Measurements from ENCODE around the gene VAMP8.
A peak's percentile ranks its signal among the peaks of the same experiment; 100 is the strongest.
"Not testable (repeated sequence)": the region's sequence is repeated elsewhere in the genome, so short reads cannot be mapped to it uniquely, and the experiment has no call there.

VAMP8 gene

DNA sequence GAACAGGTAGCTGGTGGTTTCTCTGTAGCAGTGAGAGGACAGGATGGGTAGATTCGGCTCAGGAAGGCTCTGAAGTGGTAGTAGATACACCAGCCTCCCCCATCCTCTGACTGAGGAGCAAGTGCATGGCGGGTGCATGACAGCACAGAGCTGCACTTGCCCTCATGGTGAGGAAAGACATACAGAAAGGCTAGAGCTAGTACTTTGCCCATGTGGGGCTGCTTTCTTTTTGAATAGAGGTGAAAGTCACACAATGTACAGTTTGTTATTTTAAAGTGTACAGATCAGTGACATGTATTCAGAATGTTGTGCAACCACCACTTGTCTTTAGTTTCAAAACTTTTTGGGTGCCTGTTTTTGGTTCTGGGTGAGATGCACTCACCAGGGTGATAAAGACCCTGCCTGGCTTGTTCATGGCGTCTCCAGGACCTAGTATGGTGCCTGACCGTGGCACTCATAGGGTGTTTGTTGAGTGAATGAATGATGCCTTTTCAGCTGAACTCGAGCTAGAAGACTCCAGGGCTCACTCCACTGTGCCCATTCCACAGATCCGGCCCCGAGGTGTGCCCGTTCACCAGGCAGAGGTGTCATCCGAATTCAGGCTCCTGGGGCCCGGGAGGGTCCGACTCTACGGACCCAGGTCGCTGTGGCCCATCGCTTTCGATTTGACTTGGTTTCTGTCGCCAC lies 6.4 kb downstream of the VAMP8 start:
- no peak for DNase-seq

DNA sequence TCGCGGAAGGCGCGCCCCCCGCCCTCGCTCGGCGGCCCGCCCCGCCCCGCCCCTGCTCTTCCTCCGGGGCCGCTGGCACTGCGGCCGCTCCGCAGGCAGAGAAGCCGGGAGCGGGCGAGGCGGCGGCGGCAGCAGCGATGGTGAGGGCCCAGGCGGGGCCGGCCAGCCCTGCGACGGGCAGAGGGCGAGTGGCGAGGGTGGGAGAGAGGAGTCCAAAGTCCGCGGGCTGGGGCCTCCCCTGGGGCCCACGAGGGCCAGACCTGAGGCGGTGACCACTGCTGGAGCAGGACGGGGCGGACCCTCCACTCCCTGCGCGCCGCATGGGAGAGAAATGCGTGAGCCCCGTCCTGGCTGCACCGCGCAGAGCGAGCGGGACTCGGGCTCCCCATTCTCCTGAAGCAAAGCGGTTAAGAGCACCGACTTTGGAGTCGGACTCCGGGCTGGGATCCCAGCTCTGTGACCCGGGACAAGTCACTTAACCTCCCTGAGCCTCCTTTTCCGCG lies 7.0 kb downstream of the VAMP8 start, which contains the start of gene VAMP5:
Gene VAMP5, plus strand, starts transcription at position 78 of the 503 bp plus-strand sequence. Its CDS starts 60 bp downstream, at position 138.
- no peak for DNase-seq

DNA sequence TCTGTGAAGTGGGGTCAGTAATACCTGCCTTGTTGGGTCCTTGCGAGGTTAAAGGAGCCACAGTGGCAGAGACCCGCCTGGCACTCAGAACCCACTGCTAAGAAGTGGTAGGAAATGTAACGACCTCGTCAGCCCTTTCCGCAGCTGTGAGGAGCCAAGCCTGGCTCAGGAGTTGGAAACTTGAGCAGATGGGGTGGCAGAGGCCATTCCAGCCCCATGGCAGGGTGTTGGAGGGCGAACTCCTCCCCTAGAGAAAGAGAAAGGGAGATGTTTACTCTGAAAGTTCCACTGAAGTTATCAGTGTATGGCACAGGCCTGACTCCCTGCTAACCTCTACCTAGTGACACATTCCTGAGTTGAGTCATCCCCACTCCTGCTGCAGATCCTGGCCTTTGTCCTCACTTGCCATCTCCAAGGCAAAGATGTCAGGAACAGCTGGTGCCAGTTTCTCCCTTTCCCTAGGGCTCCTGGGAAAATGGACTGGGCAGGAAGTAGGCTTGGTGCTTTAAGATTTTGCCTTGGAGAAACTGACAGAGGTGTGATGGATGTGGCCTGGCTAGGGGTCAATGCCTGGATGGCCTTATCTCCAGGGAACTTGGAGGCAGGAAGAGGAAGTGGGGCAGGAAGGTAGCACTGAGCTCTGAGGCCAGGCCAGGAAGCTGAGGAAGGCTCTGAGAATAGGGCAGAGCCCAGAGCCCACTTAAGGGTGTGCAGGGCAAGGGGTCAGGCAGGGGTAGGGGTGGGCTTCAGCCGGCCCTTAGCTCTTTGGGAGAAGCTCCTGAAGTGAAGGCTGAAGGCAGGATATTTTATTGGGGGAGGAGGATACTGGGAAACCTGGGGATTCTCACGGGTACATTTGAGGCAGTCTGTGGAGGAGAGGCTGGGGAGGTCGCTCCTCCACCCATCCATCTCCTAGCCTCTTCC lies 7.7 kb downstream of the VAMP8 start:
- no peak for DNase-seq

DNA sequence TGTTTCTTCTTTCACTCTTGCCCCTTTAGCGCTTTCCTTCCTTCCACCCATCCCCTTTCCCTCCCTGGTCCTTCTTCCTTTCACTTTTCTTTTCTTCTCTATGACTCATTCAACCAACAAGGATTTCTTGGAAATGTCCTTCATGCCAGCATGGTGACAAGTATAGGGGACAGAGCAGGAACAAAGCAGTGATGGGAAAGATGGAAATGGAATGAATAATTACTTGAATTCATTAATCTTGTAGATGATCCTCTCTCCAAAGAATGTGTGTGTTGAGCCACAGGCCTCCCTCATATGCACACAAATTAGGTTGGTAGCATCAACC lies 8.4 kb downstream of the VAMP8 start:
- DNase-seq = no peak

DNA sequence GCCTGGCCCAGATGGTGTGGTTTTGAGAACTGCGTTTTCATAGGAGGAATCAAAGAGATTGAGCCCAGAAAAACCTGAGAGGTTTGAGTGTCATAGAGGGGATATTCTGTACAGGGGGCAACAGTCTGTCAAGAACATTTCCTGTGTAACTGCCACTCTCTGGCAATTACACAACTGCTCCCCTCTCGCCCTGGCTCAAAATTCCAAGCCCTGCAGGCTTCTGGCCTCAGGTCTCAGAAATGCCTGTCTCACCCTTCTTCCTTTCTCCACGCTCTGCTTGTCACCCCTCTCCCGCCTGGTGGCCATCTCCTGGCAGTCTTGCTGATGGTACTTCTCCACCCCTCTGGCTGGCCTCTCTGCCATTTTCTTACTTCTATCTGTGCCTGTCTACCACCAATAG lies 10.8 kb downstream of the VAMP8 start:
- no peak for DNase-seq

DNA sequence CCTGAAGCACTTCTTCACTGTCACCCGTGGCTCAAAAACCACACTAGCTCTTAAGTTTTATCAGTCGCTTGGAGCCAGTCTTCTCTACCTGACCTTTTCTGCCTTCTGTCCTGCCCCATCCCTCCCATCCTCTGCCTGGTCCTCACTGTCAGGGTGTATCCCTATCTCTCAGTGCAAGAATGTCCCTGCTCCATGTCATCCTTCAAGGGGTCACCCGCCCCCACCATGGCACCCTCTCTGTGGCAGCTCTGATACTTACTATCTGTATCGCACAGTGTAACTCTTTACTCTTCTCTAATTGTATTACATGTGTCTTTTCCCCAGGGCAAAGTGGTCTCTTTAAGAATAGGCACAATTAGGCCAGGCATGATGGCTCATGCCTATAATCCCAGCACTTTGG lies 11.3 kb downstream of the VAMP8 start:
- no peak for DNase-seq

DNA sequence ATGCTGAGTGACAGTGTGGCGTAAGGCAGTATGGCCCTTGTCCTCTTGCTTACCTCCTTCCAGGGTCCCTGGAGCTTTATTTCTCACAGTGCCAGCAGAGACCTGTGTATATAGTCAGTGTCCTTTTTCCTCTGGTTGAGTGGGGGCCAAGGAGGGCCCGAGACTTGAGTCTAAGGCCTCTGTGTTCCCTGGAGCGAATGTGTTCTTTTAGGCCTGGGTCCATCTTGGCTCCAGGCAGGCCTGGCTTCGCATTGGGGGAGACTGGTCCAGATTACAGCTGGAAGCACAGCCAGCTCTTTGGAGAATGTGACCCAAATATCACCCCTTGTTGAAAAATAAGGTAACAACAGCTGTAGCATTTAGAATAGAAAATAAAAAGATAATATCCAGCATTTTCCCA lies 11.8 kb downstream of the VAMP8 start:
- DNase-seq = no peak

DNA sequence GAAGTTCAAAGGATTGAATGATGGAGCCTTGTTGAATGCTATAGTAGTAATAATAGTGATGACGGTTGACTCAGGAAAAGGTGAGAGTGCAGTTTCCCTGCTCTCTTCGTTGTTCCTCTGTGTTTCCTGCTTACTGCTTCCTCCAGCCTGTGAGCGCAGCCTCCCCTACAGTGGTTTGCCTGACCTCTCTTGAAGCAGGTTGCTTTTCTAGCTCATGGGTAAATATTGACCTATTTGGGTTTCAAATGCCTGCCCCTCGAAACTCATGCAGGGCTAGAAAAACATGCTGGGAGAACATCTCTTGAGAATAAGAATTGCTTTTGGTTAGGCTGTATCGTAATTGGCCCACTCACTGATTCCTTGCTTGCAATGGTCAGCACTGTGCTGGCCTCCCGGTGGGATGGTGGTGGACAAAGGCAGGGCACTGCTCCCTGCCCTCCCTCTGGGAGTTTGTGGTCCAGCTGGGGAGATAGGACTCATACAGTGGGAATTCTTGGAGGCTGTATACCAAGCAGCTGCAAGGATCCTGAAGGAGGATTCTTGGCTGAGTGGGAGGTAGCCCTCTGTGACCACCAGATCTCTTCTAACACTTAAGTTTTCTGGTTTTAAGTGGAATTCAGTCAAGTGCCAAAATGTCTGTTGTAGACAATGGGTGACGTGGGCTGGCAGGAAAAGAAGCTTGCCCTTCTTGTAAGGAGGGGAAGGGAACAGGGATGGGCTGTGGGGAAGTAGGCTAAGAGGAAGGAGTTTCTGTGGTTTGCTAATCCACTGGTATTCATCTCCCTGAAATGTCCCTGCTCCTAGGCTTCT lies 12.8 kb downstream of the VAMP8 start:
- DNase-seq = no peak

DNA sequence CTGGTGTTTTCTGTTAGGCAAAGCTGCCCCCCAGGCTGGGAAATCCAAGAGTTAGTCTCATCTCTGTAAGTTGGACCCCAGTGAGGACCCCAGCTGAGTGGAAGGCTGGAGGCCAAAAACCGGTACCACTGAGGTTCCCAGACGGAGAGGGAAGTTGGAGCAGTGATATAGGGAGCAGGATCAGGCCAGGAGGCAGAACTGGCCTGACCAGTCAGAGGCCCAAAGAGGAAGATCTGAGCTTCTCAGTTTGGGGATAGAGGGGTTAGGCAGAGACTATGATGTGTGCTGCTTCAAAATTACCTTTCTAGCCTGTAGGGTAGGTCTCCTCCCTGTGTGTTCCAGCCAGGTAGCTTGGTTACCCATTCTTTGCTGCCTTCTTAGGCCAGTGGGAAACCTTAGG lies 13.6 kb downstream of the VAMP8 start:
- no peak for DNase-seq

DNA sequence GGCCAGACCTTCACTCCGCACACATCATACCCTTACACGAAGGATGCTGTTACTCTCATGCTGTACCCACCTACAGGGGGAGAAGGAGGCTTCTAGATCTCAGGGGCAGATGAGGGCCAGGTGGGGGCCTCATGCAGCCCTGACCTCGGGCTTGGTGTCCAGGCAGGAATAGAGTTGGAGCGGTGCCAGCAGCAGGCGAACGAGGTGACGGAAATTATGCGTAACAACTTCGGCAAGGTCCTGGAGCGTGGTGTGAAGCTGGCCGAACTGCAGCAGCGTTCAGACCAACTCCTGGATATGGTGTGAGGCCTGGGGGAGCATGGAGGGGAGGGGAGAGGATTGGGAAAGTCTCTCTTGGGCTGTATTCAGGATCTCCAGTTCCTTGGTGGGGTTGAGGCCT lies 14.2 kb downstream of the VAMP8 start:
- DNase-seq = no peak

DNA sequence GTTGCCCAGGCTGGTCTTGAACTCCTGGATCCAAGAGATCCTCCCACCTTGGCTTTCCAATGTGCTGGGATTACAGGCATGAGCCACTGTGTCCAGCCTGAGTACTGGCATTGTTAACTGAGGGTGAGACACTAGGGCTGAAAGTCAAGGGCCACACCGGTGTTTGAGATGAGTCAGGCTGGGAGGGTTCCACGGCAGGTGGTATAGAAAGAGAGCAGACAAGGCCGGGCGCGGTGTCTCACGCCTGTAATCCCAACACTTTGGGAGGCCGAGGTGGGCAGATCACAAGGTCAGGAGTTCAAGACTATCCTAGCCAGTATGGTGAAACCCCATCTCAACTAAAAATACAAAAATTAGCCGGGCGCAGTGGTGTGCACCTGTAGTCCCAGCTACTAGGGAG lies 14.9 kb downstream of the VAMP8 start:
- DNase-seq = not testable (repeated sequence)

DNA sequence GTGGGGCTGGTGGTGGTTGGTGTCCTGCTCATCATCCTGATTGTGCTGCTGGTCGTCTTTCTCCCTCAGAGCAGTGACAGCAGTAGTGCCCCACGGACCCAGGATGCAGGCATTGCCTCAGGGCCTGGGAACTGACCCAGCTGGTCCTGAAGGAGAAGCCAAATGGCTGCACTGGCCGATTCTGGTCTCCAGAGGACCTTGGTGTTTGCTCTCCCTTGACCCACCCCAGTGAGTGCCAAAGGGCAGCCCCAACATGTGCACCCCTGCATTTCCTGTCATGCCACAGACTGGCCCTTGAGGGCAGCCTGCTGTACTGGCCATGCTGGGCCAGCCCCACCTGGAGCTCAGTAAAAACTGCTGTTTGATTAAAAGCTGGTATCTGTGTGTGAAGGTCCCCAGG lies 15.6 kb downstream of the VAMP8 start:
- DNase-seq = no peak

DNA sequence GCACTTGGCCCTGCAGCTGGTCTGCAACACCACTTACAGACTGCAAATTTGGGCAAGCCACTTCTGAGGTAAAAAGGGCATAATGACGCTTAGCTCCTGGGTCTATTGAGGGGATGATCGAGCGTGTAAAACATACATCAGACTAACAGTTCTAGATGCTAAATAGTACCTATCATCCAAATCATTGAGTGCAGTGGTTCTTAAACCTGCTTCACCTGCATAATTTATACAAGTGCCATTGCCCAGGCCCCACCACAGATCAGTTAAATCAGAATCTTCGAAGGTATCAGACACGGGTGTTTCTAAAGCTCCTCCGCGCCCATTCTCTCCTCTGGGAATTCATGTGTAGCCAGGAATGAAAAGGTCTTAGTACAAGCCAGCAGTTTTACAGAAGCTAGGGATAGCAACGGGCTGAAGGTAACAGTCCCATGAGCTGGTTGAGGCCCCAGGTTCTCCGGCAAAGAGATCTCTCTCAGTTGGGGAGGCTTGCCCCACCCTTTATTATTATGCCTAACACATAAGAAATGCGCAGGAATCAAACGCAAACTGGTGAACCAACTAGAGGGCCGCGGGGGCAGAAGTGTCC lies 17.4 kb downstream of the VAMP8 start:
- DNase-seq = peak; percentile 71

DNA sequence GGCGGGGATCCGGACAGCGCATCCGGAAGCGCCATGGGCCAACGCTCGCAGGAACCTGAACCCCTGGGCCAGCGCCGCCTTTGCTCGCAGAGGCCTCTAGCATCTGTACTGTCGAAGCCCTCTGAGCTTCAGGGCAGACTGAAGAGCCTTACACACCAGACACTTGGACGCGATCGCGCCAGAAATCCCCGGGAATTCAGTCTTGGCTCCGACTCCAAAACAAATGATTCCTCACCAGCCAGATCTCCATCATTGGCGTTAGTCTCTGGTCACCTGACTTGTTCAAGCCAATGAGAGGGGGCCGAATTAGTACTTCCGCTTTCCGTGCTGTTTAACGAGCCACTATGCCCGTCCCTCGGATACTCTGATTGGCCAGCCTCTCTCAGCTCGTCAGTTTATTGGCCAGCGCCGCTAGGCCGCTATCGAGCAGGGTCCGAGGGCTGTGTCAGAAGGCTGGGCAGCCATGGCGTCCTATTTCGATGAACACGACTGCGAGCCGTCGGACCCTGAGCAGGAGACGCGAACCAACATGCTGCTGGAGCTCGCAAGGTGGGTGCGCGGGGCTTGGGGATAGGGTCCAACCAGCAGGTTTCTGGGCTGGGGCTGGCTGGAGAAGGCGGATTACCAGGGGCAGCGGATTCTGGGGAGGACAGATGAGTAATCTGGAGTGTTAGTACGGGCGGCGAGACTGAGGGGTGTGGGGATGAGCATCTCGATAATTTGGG lies 18.1 kb downstream of the VAMP8 start, which contains the start of gene RNF181:
Gene RNF181, plus strand, starts transcription at position 445 of the 725 bp plus-strand sequence. Its CDS starts 19 bp downstream, at position 464.
- DNase-seq = peak; percentile 100

DNA sequence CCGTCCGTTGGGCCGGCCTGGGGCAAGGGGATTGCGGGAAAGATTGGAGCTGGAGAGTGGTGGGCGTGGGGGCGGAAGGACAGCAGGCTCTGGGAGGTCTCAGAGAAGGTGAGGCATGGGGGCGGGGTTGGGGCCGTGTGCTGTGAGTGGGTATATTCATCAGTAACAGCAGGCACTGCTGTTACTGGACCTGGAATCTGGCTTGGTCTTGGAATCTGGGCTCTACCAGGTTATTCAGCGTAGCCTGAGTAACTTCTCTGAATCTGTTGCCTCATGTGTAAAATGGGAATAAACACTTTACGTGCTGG lies 18.6 kb downstream of the VAMP8 start:
- no peak for DNase-seq

DNA sequence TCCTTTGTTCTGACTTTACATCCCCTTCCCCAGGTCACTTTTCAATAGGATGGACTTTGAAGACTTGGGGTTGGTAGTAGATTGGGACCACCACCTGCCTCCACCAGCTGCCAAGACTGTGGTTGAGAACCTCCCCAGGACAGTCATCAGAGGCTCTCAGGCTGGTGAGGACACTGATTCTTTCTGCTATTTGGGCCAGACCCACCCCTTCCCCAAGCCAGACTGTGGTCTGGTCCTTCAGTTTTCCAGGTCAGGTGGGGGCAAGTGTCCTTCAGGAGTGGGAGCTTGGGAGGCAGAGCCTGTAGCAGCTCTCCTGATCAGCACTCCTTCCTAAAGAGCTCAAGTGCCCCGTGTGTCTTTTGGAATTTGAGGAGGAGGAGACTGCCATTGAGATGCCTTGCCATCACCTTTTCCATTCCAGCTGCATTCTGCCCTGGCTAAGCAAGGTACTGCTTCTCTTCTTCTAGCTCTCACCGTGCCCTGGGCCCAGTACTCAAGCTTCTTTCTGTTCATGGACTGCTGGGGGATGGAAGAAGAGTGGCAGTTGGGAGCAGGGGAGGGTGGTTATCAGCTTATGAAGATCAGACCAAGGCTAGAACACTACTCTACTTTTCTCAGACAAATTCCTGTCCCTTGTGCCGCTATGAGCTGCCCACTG lies 19.2 kb downstream of the VAMP8 start:
- DNase-seq = no peak

DNA sequence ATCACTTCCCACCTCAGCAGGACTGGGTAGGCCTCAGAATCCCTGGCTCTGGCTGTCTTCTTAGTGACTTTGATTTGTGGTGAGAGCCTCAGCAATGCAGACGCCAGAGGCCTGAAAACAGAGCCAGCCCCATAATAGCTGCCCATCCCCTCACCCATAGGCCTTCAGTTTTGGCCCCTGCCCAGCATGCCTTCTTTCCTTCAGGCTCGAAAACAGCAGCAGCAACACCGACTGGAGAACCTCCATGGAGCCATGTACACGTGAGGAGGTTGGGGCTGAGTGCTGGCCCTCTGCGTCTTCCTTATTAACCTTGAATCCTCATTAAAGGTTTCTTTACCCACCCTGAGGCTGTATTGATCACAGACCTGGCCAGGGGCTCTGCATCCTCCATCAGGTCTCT lies 19.9 kb downstream of the VAMP8 start:
- no peak for DNase-seq

DNA sequence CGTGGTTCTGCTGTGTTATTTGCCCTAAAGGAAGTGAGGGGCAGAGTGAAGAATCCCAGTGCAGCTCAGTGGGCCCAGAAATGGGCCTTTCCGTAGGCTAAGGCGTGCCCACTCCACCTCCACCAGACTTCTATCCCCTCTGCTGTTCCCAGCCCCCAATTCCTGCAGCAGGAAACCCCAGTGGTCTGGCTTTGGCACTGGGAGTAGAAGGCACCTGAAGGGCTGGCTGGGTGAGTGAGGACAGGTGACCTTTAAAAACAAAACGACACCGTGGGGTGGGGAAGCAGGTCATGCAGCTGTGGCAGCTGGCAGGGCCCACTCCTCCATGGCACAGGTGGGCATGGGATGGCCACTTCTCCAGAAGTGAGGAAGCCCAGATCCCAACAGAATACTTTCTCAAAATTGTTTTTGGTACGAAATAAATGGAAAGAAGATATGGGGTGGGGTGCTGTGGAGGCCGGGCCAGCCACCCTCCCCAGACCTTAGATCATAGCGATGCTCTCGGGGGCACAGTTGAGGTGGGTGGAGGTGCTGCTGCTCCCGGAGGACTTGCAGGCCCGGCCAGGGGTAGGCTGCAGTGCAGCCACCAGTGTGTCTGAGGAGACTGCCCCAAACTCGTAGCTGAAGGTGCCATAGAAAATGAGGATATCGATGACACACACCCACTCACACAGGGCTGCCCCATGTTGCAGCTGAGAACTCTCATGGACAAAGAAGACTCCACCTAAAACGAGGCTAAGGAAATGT lies 21.4 kb downstream of the VAMP8 start:
- no peak for DNase-seq

DNA sequence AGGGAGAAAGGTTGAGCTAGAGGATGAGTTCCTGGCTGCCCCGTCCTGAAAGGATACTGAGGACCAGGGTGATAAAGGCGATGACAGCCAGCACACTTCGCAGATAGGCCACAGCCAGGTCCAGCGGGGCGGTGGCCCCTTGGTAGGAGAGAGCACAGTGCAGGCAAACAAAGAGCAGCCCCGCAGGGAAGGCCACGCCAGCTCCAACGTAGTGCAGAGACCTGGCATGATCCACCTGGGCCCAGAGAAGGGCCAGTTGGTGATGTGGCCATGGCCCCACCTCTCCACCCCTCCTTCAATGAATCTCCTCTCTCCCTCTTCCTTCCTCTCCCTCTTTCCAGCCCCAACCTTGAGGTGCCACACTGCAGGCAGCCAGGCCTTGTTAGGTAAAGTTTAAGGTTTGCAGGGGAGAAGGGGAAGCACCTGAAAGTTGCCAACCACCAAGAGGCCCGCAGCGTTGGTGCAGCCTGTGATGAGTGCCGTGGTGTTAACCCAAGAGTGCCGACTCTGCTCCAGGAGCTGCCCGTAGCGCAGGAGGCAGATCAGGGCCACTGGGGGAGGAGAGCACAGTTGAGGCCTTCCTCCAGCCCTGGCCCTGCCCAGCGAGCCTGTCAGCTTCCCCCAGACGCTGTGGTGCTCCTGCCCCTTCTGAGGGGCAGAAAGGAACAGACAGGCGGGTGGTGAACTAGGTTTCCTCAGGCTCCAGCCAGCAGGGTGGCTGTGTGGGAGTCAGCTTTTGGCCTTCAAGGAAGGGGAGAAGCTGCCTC lies 22.3 kb downstream of the VAMP8 start:
- no peak for DNase-seq

DNA sequence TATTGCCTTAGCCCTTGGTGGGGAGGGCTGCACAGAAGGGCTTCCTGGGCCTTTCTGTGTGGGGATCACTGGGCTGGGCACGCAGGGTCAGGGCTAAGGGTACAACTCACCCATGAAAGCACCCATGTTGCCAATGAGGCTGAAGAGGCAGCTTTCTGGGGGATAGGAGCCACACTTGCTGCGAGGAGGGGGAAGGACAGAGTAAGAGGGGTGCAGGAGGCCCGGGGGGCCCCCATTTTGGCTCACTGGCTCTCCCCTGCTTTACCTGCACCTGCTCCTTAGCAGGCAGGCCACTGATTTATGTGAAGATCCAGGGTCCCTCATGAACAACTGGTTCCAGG lies 22.8 kb downstream of the VAMP8 start:
- DNase-seq = no peak

All from midbrain (tissue), 1 donor.